Measurements from ENCODE around the gene DHX16.
"Not testable (repeated sequence)": the region's sequence is repeated elsewhere in the genome, so short reads cannot be mapped to it uniquely, and the experiment has no call there.

Gene DHX16

DNA sequence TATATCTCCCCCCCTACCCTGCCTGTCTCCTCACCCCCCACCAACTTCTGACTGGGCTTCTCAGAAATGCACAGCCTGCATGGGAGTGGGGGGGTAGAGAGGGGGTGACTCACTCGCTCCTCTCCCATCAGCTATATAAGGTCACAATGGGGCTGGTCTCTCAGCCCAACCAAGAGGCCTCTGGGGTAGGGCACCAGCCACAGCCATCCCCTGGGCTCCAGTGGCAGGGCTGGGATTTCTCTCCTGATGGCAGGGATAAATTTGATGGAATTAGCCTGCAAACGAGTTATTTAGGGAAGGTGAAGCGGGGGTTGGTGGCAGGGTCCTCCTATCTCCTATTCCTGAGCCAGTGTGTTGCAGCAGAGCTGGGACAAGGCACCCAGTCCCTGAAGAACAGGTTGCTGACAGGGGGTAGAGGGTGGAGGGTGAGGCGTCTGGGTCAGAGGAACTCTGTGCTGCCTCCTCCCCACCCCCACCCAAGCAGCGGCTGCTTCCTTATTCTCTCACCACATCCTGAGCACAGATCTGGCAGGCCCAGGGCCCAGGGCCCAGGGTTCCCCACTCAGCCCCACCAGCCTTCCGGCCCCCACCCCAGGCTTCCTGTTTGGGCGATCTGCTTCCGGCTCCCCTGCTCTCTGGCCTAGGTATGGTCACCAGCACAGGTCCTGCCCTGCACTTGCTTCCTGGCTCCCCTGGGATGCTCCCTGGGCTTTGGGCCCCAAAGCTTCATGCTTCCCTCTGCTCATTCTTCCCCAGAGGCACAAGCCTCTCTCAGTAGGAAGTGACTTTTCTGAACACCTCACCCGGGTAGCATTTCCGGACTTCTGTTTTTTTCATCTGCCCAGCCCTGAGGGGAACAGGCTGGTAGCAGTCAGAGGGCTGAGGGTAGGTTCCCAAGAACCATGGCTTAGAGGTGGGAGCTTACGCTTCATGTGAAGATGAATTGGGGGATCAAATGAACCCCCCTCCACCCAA lies 9.6 kb upstream of the DHX16 start:
- Histone ChIP-seq H3K4me3 (peak overlapping the region; percentile 91), H3K27ac (peak overlapping the region; percentile 95 to 100)
- peak; percentile 93 for DNase-seq (ENCODE audit: low spot score)
- TF ChIP-seq, protein P1, sequence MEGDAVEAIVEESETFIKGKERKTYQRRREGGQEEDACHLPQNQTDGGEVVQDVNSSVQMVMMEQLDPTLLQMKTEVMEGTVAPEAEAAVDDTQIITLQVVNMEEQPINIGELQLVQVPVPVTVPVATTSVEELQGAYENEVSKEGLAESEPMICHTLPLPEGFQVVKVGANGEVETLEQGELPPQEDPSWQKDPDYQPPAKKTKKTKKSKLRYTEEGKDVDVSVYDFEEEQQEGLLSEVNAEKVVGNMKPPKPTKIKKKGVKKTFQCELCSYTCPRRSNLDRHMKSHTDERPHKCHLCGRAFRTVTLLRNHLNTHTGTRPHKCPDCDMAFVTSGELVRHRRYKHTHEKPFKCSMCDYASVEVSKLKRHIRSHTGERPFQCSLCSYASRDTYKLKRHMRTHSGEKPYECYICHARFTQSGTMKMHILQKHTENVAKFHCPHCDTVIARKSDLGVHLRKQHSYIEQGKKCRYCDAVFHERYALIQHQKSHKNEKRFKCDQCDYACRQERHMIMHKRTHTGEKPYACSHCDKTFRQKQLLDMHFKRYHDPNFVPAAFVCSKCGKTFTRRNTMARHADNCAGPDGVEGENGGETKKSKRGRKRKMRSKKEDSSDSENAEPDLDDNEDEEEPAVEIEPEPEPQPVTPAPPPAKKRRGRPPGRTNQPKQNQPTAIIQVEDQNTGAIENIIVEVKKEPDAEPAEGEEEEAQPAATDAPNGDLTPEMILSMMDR (IDR thresholded peaks at IDR 0.05): no peak

GRCh38 chr6:30681766-30682142 lies 8.9 kb upstream of the DHX16 start:
- peak overlapping the region; percentile 95 to 100 for H3K27ac ChIP-seq
- no peak for DNase-seq (ENCODE audit: low spot score)
- H3K4me3 ChIP-seq: peak overlapping the region; percentile 91
- TF ChIP-seq, protein P1 (IDR thresholded peaks at IDR 0.05): no peak

DNA sequence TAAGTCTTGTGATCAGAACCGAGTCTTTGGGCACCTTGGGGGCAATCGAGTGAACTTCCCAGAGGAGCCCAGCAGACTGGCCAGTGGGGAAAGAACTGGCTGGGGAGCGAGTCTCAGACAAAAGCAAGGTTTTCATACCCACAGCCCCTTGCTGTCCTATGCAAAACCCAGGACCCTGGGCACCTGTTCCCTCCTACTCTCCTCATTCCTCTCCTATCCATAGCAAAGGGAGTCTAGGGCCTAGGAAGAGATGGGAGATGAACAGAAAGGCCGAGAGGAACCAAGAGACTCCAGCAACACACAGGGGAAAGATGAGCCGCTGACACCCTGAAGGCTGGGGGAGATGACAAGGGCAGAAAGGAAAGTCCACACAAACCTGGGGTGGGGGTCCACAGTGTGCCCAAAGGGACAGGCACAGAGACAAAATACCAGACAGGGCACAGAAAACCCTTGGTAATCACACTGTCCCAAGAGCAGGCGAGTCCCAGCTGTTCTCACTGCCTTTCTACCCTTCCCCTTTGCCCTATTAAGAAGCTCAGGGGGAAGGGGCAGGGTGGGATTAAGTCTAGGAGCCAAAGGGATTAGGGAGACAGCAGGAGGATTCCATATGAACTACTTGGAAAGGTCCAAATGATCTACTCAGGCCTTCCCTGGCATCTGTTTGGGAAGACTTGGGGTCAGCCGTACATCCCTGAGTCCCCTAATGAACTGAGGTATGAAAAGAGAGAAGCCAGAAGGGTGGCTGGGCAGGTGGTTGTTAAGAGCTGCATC lies 7.1 kb upstream of the DHX16 start:
- H3K27ac ChIP-seq: peak overlapping the region; percentile 76 to 95
- peak overlapping the region; percentile 91 for H3K4me3 ChIP-seq

DNA sequence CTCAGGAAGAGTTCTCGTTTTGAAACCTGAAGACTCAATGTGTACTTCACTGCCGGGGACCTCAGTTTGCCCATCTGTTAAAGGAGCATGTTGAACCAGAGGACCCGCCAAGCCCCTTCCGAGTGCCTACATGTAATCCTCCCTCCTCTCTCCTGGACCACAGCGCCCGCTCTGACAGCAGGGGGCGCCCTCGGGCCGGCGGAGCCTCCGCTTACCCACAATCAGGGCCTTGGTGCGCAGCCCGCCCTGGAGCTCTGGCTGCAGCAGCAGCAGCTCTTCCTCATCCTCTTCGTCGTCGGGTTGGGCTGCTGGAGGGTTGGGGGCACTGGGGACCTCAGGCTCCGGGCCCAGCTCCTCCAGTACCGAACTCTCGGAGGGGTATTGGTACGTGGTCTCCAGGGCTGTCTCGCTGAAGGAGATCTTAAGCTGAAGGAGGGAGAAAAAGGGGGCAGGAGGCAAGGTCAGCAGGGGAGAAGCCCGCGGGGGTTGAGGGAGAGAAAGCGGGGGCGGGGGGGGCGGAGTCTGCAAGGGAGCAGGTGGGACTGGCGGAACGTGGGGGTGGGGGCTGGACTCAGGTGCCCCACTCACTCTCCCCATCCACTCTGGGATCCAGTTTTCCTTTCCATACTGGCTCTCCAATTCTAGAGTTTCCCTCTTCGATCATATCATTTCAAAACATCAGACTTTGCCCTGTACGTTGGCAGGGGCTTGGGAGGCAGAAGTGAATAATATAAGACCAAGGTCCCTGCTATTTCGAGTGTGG lies 6.3 kb upstream of the DHX16 start:
- peak overlapping the region; percentile 76 to 95 for H3K27ac ChIP-seq
- DNase-seq (ENCODE audit: low spot score): peak; percentile 89
- peak overlapping the region; percentile 91 for H3K4me3 ChIP-seq
- TF ChIP-seq, protein P1 (IDR thresholded peaks at IDR 0.05): peak; percentile 96

More for the DNA sequence above, 7.1 kb upstream of the DHX16 start:
- DNase-seq (ENCODE audit: low spot score): no peak
- TF ChIP-seq, protein P1 (IDR thresholded peaks at IDR 0.05): no peak

DNA sequence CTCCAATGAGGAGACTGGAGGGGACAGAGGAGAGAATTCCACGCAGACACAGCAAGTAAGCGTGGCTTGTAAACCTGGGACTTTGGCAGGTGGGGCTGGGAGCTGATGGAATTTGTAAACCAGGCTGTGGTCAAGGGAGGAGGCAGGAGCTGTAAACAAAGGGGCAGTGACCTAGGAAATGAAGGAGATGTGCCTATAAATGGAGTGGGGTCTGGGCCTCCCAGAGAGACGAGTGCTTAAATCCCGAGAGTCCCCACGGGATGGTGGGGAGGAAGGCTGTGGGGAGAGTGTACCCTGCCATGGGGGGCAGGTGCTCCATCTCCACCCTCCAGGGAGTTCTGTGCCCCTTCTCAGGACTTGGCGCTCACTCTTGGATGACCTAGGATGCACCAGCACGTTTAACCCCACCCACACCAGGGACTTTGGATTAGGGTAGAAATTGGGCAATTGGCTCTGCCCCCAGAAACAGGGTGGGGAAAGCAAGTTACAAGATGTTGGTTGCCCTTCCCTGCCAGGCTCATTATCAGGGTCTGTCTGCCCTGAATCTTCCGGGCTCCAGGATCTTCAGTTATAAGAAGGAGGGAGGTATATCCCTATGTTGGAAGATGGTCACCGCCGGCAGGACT lies 4.0 kb upstream of the DHX16 start:
- no peak overlapping the region for H3K4me3 ChIP-seq
- DNase-seq (ENCODE audit: low spot score): no peak
- TF ChIP-seq, protein P1 (IDR thresholded peaks at IDR 0.05): no peak
- no peak overlapping the region for H3K27ac ChIP-seq

DNA sequence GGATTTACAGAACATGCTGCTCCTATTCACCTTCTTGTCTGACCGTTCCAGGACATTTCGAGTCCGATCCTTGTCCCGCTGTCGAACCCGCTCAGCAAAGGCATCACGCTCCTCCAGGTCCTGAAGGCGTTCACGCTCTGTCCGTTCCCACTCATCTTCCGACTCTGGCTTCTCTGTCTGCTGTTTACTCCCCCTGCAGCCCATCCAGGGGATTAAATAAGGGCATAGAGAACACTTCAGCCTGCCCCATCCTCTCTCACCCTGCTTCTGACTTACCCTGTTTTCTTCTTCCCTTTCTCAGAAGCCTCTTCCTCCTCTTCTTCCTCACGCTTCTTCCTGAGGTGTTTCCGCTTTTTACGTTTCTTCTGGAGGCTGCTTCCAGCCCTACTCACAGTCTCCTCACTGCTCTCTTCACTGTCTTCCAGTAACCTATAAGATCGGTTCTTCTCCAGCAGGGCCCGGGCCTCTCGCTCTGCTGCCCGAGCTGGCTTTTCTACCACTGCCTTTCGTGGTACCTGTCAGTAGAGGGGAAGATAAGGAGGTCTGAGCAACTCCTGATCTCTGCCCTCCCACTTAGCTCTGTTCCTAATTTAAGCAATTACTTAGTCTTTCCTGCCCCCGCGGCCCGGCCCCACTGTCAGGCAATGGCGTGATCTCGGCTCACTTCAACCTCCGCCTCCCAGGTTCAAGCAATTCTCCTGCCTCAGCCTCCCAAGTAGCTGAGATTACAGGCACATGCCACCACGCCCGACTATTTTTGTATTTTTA lies 1.9 kb downstream of the DHX16 start:
- no peak overlapping the region for H3K4me3 ChIP-seq
- TF ChIP-seq, protein P1 (IDR thresholded peaks at IDR 0.05): no peak
- DNase-seq (ENCODE audit: low spot score): no peak
- no peak overlapping the region for H3K27ac ChIP-seq

- DNase-seq (ENCODE audit: low spot score): not testable (repeated sequence)
Observed at GRCh38 chr6:30666300-30666699, 6.5 kb downstream of the DHX16 start.

More at GRCh38 chr6:30666300-30666699, 6.5 kb downstream of the DHX16 start:
- H3K27ac ChIP-seq, H3K4me3 ChIP-seq: not testable (repeated sequence)

Measured in coronary artery (tissue), 2 donors.